OCI-LY1 (cell line): ENCODE data around the gene SH3BP4.

Experiments
- H2AFZ ChIP-seq: fragments of 200-600 bp; sonication (generic), shearing (Covaris generic); 2 replicates; pipeline ENCODE4 v1.6.0; 2014; ENCODE audit warnings: antibody characterized with exemption, mild to moderate bottlenecking, low read length
- H3F3A ChIP-seq: fragments of 200-600 bp; sonication (generic), shearing (Covaris generic); 2 replicates; pipeline ENCODE4 v1.6.0; 2014; ENCODE audit warnings: mild to moderate bottlenecking, antibody characterized with exemption, low read length, moderate library complexity; ENCODE audit not compliant: insufficient read depth
- H3K27ac ChIP-seq: fragments of 200-600 bp; sonication (generic); 2 replicates; pipeline ENCODE4 v1.5.1; 2014; ENCODE audit warnings: low read length, mixed run types, mild to moderate bottlenecking, low read depth; ENCODE audit not compliant: poor library complexity, severe bottlenecking
- H3K27me3 ChIP-seq: fragments of 200-600 bp; sonication (generic); 2 replicates; pipeline ENCODE4 v1.6.0; 2014; ENCODE audit warnings: antibody characterized with exemption, mild to moderate bottlenecking, low read length, moderate library complexity; ENCODE audit not compliant: insufficient read depth
- H3K36me3 ChIP-seq: fragments of 200-600 bp; sonication (generic); 2 replicates; pipeline ENCODE4 v1.6.1; 2014; ENCODE audit warnings: mild to moderate bottlenecking, antibody characterized with exemption, low read length, moderate library complexity, mixed read lengths; ENCODE audit not compliant: insufficient read depth
- H3K4me1 ChIP-seq: fragments of 200-600 bp; sonication (generic); 2 replicates; pipeline ENCODE4 v1.5.1; 2014; ENCODE audit warnings: mild to moderate bottlenecking, low read length, moderate library complexity; ENCODE audit not compliant: insufficient read depth, severe bottlenecking
- H3K4me2 ChIP-seq: fragments of 200-600 bp; sonication (generic), shearing (Covaris generic); 2 replicates; pipeline ENCODE4 v1.6.1; 2014; ENCODE audit warnings: low read length
- H3K4me3 ChIP-seq: fragments of 200-600 bp; sonication (generic); 2 replicates; pipeline ENCODE4 v1.5.1; 2014; ENCODE audit warnings: low read length, low read depth, mild to moderate bottlenecking, mixed read lengths; ENCODE audit not compliant: poor library complexity, severe bottlenecking
- H3K79me2 ChIP-seq: fragments of 200-600 bp; shearing (Covaris generic); 2 replicates; pipeline ENCODE4 v1.6.1; 2016; ENCODE audit warnings: mixed run types, low read length, mixed read lengths; ENCODE audit not compliant: insufficient read depth
- H3K9ac ChIP-seq: fragments of 200-600 bp; sonication (generic), shearing (Covaris generic); 2 replicates; pipeline ENCODE4 v1.6.1; 2014; ENCODE audit warnings: mild to moderate bottlenecking, low read length, mixed read lengths
- H3K9me2 ChIP-seq: fragments of 200-600 bp; sonication (generic), shearing (Covaris generic); 2 replicates; pipeline ENCODE4 v1.6.1; 2014; ENCODE audit warnings: low read depth, mild to moderate bottlenecking, low read length, mixed read lengths
- H3K9me3 ChIP-seq: fragments of 200-600 bp; shearing (Covaris generic); 2 replicates; pipeline ENCODE4 v1.6.1; 2014; ENCODE audit warnings: low read length, mixed read lengths
- H4K20me1 ChIP-seq: fragments of 200-600 bp; sonication (generic), shearing (Covaris generic); 2 replicates; pipeline ENCODE4 v1.6.0; 2016; ENCODE audit warnings: mild to moderate bottlenecking, low read length; ENCODE audit not compliant: insufficient read depth
- EZH2 ChIP-seq: fragments of 200-600 bp; sonication (generic), shearing (Covaris generic); IDR thresholded peaks from 2 replicates; pipeline ENCODE4 v1.8.0; 2017; ENCODE audit warnings: borderline replicate concordance, mixed run types, mild to moderate bottlenecking, antibody characterized with exemption, low read length, moderate library complexity, mixed read lengths
- TF ChIP-seq, protein P1 (sequence below): fragments of 200-600 bp; sonication (generic), shearing (Covaris generic); IDR thresholded peaks from 2 replicates; pipeline ENCODE4 v1.5.1; 2017; ENCODE audit warnings: mild to moderate bottlenecking, antibody characterized with exemption, low read length, moderate library complexity, mixed read lengths

SH3BP4 gene

GRCh38 chr2:234995332-234996068, 43.7 kb downstream of the SH3BP4 start:
- Histone ChIP-seq H3K79me2 (no peaks in the 10 kb centered on the region), H4K20me1 (no peaks in the 10 kb centered on the region)

DNA sequence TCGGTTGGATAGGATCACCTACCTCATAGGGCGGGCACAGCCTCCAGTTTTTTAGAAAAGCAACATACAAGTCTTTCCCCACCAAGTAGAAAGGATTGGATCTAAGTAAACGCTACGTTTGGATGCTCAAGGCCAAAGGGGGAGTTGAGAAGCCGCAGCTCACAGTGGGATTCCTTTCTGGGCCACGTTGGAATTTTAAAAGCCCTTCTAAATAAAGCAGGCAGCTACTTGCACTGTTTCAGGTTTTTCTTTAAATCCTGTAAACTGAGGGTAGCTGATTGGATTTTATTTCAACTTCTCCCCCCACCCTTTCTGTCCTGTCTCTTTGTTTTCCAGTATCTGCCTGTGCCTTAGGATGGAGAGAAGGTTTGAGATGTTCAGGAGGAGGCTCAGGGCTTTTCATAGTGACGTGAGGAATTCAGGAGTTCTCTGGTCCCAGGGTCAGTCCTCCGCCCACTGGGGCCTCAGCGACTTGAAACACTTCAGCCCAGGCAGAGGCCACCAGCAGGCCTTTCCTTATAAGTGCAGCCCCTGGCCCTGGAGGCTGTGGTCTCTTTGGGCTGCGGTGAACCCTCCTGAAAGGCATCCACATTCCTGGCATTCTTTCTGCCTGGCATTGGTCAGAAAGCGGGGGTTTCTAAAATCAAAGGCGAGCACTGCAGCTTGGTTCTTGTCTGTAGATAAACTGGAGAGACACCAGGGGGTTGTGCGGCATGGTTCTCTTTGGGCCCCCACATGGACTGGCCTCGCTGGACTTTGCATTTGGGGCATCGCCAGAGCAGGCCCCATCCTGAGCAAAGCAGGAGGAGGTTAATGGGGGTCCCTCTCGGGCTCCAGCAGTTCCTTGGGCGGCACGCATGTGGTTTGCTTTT, 44.5 kb downstream of the SH3BP4 start:
- Histone ChIP-seq H3K4me2 (no peak overlapping the region), H3K27ac (no peak overlapping the region), H3F3A (no peaks in the 10 kb centered on the region), H3K4me3 (no peak overlapping the region), H3K9ac (no peak overlapping the region), H3K36me3 (no peaks in the 10 kb centered on the region), H3K27me3 (no peaks in the 10 kb centered on the region), H2AFZ (no peak overlapping the region), H4K20me1 (no peaks in the 10 kb centered on the region), H3K79me2 (no peaks in the 10 kb centered on the region), H3K4me1 (no peaks in the 10 kb centered on the region), H3K9me3 (no peaks in the 10 kb centered on the region), H3K9me2 (no peaks in the 10 kb centered on the region)
- no peak for TF ChIP-seq EZH2
- TF ChIP-seq, protein P1, sequence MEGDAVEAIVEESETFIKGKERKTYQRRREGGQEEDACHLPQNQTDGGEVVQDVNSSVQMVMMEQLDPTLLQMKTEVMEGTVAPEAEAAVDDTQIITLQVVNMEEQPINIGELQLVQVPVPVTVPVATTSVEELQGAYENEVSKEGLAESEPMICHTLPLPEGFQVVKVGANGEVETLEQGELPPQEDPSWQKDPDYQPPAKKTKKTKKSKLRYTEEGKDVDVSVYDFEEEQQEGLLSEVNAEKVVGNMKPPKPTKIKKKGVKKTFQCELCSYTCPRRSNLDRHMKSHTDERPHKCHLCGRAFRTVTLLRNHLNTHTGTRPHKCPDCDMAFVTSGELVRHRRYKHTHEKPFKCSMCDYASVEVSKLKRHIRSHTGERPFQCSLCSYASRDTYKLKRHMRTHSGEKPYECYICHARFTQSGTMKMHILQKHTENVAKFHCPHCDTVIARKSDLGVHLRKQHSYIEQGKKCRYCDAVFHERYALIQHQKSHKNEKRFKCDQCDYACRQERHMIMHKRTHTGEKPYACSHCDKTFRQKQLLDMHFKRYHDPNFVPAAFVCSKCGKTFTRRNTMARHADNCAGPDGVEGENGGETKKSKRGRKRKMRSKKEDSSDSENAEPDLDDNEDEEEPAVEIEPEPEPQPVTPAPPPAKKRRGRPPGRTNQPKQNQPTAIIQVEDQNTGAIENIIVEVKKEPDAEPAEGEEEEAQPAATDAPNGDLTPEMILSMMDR, result no peak

More at GRCh38 chr2:234995332-234996068, 43.7 kb downstream of the SH3BP4 start:
- TF ChIP-seq EZH2, result no peak
- TF ChIP-seq, protein P1, result no peak
- Histone ChIP-seq H3K4me1 (no peaks in the 10 kb centered on the region), H3K9ac (no peak overlapping the region), H3K27ac (no peak overlapping the region), H3K36me3 (no peaks in the 10 kb centered on the region), H3K9me3 (no peaks in the 10 kb centered on the region), H3K27me3 (no peaks in the 10 kb centered on the region), H3K4me2 (no peak overlapping the region), H3K9me2 (no peaks in the 10 kb centered on the region), H3F3A (no peaks in the 10 kb centered on the region), H2AFZ (no peak overlapping the region), H3K4me3 (no peak overlapping the region)

DNA sequence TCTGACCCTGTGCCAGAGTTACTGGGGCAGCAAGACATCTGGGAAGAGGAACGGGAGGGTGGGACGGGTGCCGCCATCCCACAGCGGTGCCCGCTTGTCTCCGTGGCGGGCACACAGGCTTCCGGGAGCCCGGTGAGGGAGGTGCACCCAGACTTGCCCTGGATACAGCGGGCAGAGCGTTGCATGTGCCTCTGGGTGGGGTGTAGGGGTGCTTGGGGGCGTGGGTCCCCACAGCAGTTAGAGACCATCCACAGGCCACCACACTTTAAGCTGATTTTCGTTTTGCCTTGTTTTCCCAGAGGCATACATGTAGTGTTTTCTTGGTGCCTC, 45.1 kb downstream of the SH3BP4 start:
- H3K9me2 ChIP-seq, result no peaks in the 10 kb centered on the region
- H3K27ac ChIP-seq, result no peak overlapping the region
- TF ChIP-seq, protein P1, result no peak
- no peak for TF ChIP-seq EZH2
- no peak overlapping the region for H3K4me3 ChIP-seq
- H3K9ac ChIP-seq, result no peak overlapping the region
- H3K9me3 ChIP-seq, result no peaks in the 10 kb centered on the region
- no peaks in the 10 kb centered on the region for H3K36me3 ChIP-seq
- H3K27me3 ChIP-seq, result no peaks in the 10 kb centered on the region
- H3K79me2 ChIP-seq, result no peaks in the 10 kb centered on the region
- no peak overlapping the region for H2AFZ ChIP-seq
- no peaks in the 10 kb centered on the region for H3K4me1 ChIP-seq
- H3K4me2 ChIP-seq, result no peak overlapping the region
- H3F3A ChIP-seq, result no peaks in the 10 kb centered on the region
- H4K20me1 ChIP-seq, result no peaks in the 10 kb centered on the region
